Right cardiac atrium (tissue), 5 donors: ENCODE measurements around the gene SYMPK. TPM values are rescaled to one million over a fixed set of nuclear protein-coding genes. Genes with fewer than 3 reads are reported as not detected.

Source experiments
- ATAC-seq, 2 donors: fragments of 200-7000 bp; cut with Tn5 transposase; one replicate each; pipeline versions ENCODE4 v1.8.0 to v1.9.1; 2020; ENCODE audit warnings: moderate library complexity in 2 of 2, mild to moderate bottlenecking in 1 of 2
- DNase-seq, 3 donors: peaks; one replicate each; pipeline ENCODE4 v3.0.0-alpha.2; 2020
- H3K27ac ChIP-seq: one replicate; pipeline ENCODE4 v1.5.1; 2013; ENCODE audit warnings: mild to moderate bottlenecking, low read length, control low read depth, moderate library complexity
- H3K27me3 ChIP-seq: one replicate; pipeline ENCODE4 v1.6.1; 2013; ENCODE audit not compliant: control insufficient read depth, insufficient read depth
- H3K4me1 ChIP-seq: one replicate; pipeline ENCODE4 v1.6.1; 2013; ENCODE audit warnings: low read length; ENCODE audit not compliant: control insufficient read depth, insufficient read depth
- H3K4me3 ChIP-seq: one replicate; pipeline ENCODE4 v1.5.1; 2013; ENCODE audit warnings: low read length, control low read depth
- H3K9me3 ChIP-seq: one replicate; pipeline ENCODE4 v1.6.1; 2013; ENCODE audit warnings: low read length; ENCODE audit not compliant: control insufficient read depth
- WGBS: extraction: QIAGEN DNeasy Blood & Tissue Kit; methylation state at CpG from one replicate; pipeline ENCODE4 v1.1.7; 2013; 5-methylcytosine and 5-hydroxymethylcytosine counted together
- intact Hi-C, 4 donors: fragments of 100-400 bp; cut with DNase I; formaldehyde crosslinking; loops; one replicate each; pipeline versions ENCODE4 v1.11.0 to v1.14.0; 2022 to 2023
- polyA plus RNA-seq: library from polyadenylated mRNA; stranded (reverse); fragments of 200-250 nt; gene quantifications from one replicate; pipeline ENCODE4 v1.2.3, GENCODE V29; 2013
- total RNA-seq, 4 donors: library from RNA; stranded (reverse); fragmentation: NEBNext Ultra II Directional; extraction: Animal tissue kit (Norgen Biotek cat#: 25700); gene quantifications; one replicate each; pipeline ENCODE4 v1.2.1, GENCODE V29; 2021
- donor health status: healthy with polysubstance abuse.
- donor health status: DM: no; HTN: yes; CAD: no.
- donor health status: DM: no; HTN: no; CAD: no.
- donor health status: DM: no; HTN: yes; CAD: no; lungs with severe emphysema.
- donor health status: DM: yes; HTN: yes; CAD: no.

The SYMPK gene
- total and polyA plus RNA-seq, 5 donors, result 23.5 to 40.4 (median 33.6) TPM

DNA sequence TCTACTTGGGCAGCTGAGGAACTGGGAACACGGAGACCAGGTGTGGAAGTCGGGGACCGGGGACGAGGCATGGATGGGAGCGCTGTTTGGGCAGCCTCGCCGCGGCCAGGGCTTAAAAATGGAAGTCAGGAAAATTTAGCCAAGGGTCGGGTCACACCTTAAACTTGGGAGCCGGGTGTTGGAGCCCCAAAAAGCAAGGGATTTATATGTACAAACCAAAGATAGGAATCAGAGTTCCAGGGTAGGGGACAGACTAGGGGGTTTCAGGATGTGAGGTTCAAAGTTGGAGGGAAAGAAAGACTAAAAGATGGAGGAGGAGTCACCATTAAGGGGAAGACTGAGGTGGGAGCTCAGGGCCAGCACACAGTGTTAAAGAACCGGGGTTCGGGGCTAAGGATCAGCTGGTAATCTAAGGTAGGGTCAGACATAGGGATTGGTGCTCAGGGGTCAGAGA lies 1.7 kb upstream of the SYMPK start:
- Histone ChIP-seq H3K27me3 (no peaks in the 10 kb centered on the region), H3K4me1 (no peaks in the 10 kb centered on the region), H3K4me3 (no peak overlapping the region), H3K9me3 (no peaks in the 10 kb centered on the region), H3K27ac (no peak overlapping the region)
- DNase-seq (no peak), ATAC-seq (no peak)
- intact Hi-C loops, result no loop called here
- 10% methylated on average over 12 of the region's 12 CpGs for WGBS

DNA sequence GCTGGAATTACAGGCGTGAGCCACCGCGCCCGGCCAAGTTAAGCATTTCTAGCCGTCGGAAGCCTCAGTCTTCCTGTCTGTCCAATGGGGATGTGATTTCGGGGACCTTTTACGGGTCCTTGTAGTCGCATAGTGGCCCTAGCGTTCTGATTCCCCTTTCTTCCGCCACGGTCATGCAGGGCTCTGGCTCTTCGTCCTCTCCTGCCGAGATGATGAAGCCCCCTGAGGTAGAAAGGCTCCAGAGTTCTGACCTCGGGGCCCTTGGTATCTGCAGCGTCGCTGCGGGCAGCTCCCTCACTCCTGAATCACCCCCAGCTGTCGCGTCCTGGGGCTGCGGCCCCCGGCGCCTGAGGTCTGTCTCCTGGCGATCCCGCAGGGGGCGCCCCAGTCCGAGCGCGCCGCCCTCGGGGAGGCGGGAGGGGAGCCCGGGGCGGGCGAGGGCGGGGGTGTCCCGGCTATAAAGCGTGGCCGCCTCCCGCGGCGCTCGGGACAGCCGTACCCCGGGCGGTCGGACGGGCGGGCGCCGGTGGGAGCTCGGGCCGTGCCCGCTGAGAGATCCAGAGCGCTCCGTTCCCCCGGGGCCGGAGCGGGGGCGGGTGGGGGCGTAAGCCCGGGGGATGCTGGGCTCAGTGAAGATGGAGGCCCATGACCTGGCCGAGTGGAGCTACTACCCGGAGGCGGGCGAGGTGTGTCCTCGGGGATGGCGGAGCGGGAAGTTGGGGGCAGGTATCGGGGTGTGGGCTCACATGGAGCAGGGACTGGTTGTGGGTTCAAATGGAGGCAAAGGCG lies 1.1 kb upstream of the SYMPK start, which contains the start of gene FOXA3:
TSS of gene FOXA3 (plus strand) at position 487 of the 789 bp plus-strand sequence. CDS start at position 618, 131 bp downstream.
- Histone ChIP-seq H3K4me1 (no peaks in the 10 kb centered on the region), H3K9me3 (no peaks in the 10 kb centered on the region), H3K27me3 (no peaks in the 10 kb centered on the region), H3K4me3 (peak within 1 kb of the TSS; percentile 29), H3K27ac (no peak within 1 kb of the TSS)
- peak; percentile 41 to 63 for ATAC-seq
- peak; percentile 49 to 80 (median 67) for DNase-seq
- WGBS, result 2% methylated on average over 71 of the region's 71 CpGs
- intact Hi-C loops, result no loop called here

GRCh38 chr19:45863335-45863839 lies 440 bp upstream of the SYMPK start:
- ATAC-seq, result no peak

GRCh38 chr19:45862271-45862563 lies 730 bp downstream of the SYMPK start:
- intact Hi-C loops, result no loop called here
- H3K27me3 ChIP-seq, result no peaks in the 10 kb centered on the region
- no peak for DNase-seq
- under 1% methylated on average over 11 of the region's 11 CpGs for WGBS
- H3K4me1 ChIP-seq, result no peaks in the 10 kb centered on the region
- peak overlapping the region; percentile 69 for H3K4me3 ChIP-seq
- no peak for ATAC-seq
- peak overlapping the region; percentile 76 for H3K27ac ChIP-seq
- no peaks in the 10 kb centered on the region for H3K9me3 ChIP-seq

More at GRCh38 chr19:45863335-45863839, 440 bp upstream of the SYMPK start:
- intact Hi-C loops, result no loop called here
- Histone ChIP-seq H3K27ac (no peak overlapping the region), H3K4me3 (peak overlapping the region; percentile 29), H3K4me1 (no peaks in the 10 kb centered on the region), H3K27me3 (no peaks in the 10 kb centered on the region), H3K9me3 (no peaks in the 10 kb centered on the region)
- WGBS, result 3% methylated on average over 22 of the region's 22 CpGs
- DNase-seq, result no peak

DNA sequence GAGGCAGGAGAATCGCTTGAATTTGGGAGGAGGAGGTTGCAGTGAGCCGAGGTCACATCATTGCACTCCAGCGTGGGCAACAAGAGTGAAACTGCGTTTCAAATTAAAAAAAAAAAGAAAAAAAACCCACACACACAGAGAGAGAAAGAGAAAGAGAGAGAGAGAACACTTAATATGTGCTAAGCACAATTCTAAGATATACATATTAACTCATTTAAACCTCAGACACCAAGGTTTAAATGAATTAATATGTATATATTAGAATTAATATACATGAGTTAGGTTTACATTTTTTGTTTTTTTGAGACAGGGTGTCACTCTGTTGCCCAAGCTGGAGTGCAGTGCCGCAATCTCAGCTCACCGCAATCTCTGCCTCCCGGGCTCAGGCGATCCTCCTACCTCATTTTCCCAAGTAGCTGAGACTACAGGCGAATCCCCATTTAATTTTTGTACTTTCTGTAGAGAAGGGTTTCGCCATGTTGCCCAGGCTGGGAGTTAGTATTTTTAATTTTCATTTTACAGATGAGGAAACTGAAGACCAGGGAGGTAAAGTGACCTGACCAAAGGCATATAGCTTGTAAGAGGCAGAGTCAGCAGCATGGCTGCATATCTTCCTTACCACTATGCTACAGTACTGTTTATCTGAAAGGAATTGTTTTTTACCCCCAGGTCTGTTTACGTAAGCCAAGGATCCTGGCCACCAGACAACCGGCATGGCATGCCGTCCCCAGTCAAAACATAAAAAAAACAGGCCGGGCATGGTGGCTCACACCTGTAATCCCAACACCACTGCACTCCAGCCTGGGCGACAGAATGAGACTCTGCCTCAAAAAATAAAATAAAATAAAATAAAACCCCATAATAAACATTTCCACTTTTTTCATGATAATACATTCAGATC lies 2.3 kb downstream of the SYMPK start:
- no peak overlapping the region for H3K27ac ChIP-seq
- H3K27me3 ChIP-seq, result no peaks in the 10 kb centered on the region
- ATAC-seq (no peak), DNase-seq (no peak)
- H3K4me1 ChIP-seq, result no peaks in the 10 kb centered on the region
- WGBS, result 85% methylated on average over 15 of the region's 15 CpGs
- H3K4me3 ChIP-seq, result no peak overlapping the region
- intact Hi-C loops, result no loop called here
- H3K9me3 ChIP-seq, result no peaks in the 10 kb centered on the region

- intact Hi-C loops, result no loop called here
- DNase-seq, result no peak
- peak in 1 of 2 donors; percentile 12 for ATAC-seq
These were observed 8.7 kb downstream of the SYMPK start for GRCh38 chr19:45854167-45854778.

GRCh38 chr19:45852983-45853382 lies 10.0 kb downstream of the SYMPK start:
- intact Hi-C loops, result no loop called here
- no peak for DNase-seq
- 80% methylated on average over 7 of the region's 7 CpGs for WGBS

More at GRCh38 chr19:45854167-45854778, 8.7 kb downstream of the SYMPK start:
- H3K27me3 ChIP-seq, result no peaks in the 10 kb centered on the region
- 89% methylated on average over 16 of the region's 16 CpGs for WGBS
- H3K4me1 ChIP-seq, result no peaks in the 10 kb centered on the region
- no peaks in the 10 kb centered on the region for H3K9me3 ChIP-seq
- H3K27ac ChIP-seq, result no peak overlapping the region
- H3K4me3 ChIP-seq, result no peak overlapping the region

GRCh38 chr19:45852145-45852750 lies 10.7 kb downstream of the SYMPK start:
- DNase-seq, result no peak
- no peaks in the 10 kb centered on the region for H3K9me3 ChIP-seq
- intact Hi-C loops, result no loop called here
- H3K4me3 ChIP-seq, result no peak overlapping the region
- no peaks in the 10 kb centered on the region for H3K27me3 ChIP-seq
- ATAC-seq, result no peak
- H3K4me1 ChIP-seq, result no peaks in the 10 kb centered on the region
- no peak overlapping the region for H3K27ac ChIP-seq
- 88% methylated on average over 10 of the region's 10 CpGs for WGBS

More at GRCh38 chr19:45852983-45853382, 10.0 kb downstream of the SYMPK start:
- H3K4me1 ChIP-seq, result no peaks in the 10 kb centered on the region
- ATAC-seq, result no peak
- H3K9me3 ChIP-seq, result no peaks in the 10 kb centered on the region
- H3K27me3 ChIP-seq, result no peaks in the 10 kb centered on the region
- no peak overlapping the region for H3K27ac ChIP-seq
- no peak overlapping the region for H3K4me3 ChIP-seq

GRCh38 chr19:45848922-45849321 lies 14.0 kb downstream of the SYMPK start:
- no peaks in the 10 kb centered on the region for H3K9me3 ChIP-seq
- DNase-seq (no peak), ATAC-seq (peak in 1 of 2 donors; percentile 12)
- WGBS, result 87% methylated on average over 4 of the region's 4 CpGs
- no peaks in the 10 kb centered on the region for H3K4me1 ChIP-seq
- H3K27me3 ChIP-seq, result no peaks in the 10 kb centered on the region
- no peak overlapping the region for H3K27ac ChIP-seq
- intact Hi-C loops, result no loop called here
- H3K4me3 ChIP-seq, result no peak overlapping the region

GRCh38 chr19:45847663-45848062 lies 15.3 kb downstream of the SYMPK start:
- H3K27me3 ChIP-seq, result no peaks in the 10 kb centered on the region
- ATAC-seq (peak; percentile 65 to 67), DNase-seq (no peak)
- WGBS, result 85% methylated on average over 13 of the region's 13 CpGs
- intact Hi-C loops, result no loop called here
- H3K27ac ChIP-seq, result no peak overlapping the region
- no peak overlapping the region for H3K4me3 ChIP-seq
- H3K9me3 ChIP-seq, result no peaks in the 10 kb centered on the region
- no peaks in the 10 kb centered on the region for H3K4me1 ChIP-seq
